ENCODE measurements around the gene SERPINI1.

- no peak for TF ChIP-seq SUZ12 (IDR thresholded peaks at IDR 0.05; ENCODE audit: low read length)
- no peak for TF ChIP-seq ASH2L (IDR thresholded peaks at IDR 0.05; ENCODE audit: low read length)
- TF ChIP-seq USF2 (IDR thresholded peaks at IDR 0.05; ENCODE audit: low read length) = no peak
- no peak for TF ChIP-seq MAFK (IDR thresholded peaks at IDR 0.05; ENCODE audit: low read depth, low read length)
- no peak for TF ChIP-seq POLR2AphosphoS5 (IDR thresholded peaks at IDR 0.05; ENCODE audit: low read depth, low read length)
- TF ChIP-seq EZH2 (IDR thresholded peaks at IDR 0.05; ENCODE audit: low read depth, low read length, severe bottlenecking) = no peak
These were observed 24.1 kb upstream of the SERPINI1 start for GRCh38 chr3:167711439-167711838.

All from H1 (cell line).